HG03175 (cell line): Measurements from ENCODE around the gene RAB3IL1.

Experiments
- ATAC-seq: cut with Tn5 transposase; IDR thresholded peaks from one replicate; pipeline ENCODE4 v1.9.1; 2021; ENCODE audit warnings: mild to moderate bottlenecking, moderate library complexity; ENCODE audit not compliant: unreplicated experiment

RAB3IL1 gene

GRCh38 chr11:61869429-61869707 lies 48.0 kb downstream of the RAB3IL1 start:
- ATAC-seq = no peak

- ATAC-seq = no peak
Observed at GRCh38 chr11:61868571-61869428, 48.6 kb downstream of the RAB3IL1 start.

GRCh38 chr11:61866958-61867343 lies 50.4 kb downstream of the RAB3IL1 start:
- ATAC-seq = no peak

- ATAC-seq = no peak
Observed at GRCh38 chr11:61866231-61866957, 51.0 kb downstream of the RAB3IL1 start.

- no peak for ATAC-seq
Observed at GRCh38 chr11:61864814-61865775, 52.3 kb downstream of the RAB3IL1 start.

- no peak for ATAC-seq
Observed at GRCh38 chr11:61863548-61864081, 53.8 kb downstream of the RAB3IL1 start.

- no peak for ATAC-seq
Observed at GRCh38 chr11:61862714-61863547, 54.4 kb downstream of the RAB3IL1 start.

GRCh38 chr11:61861634-61862033 lies 55.7 kb downstream of the RAB3IL1 start:
- ATAC-seq = no peak

GRCh38 chr11:61860054-61860903 lies 57.1 kb downstream of the RAB3IL1 start:
- no peak for ATAC-seq

GRCh38 chr11:61855939-61856680 lies 61.3 kb downstream of the RAB3IL1 start:
- no peak for ATAC-seq

- ATAC-seq = no peak
Observed at GRCh38 chr11:61854966-61855714, 62.2 kb downstream of the RAB3IL1 start.

GRCh38 chr11:61854206-61854895 lies 63.0 kb downstream of the RAB3IL1 start:
- no peak for ATAC-seq

GRCh38 chr11:61853698-61854169 lies 63.6 kb downstream of the RAB3IL1 start:
- ATAC-seq = no peak

GRCh38 chr11:61851900-61852295 lies 65.5 kb downstream of the RAB3IL1 start:
- no peak for ATAC-seq

- no peak for ATAC-seq
Observed at GRCh38 chr11:61851113-61851899, 66.1 kb downstream of the RAB3IL1 start.

GRCh38 chr11:61850687-61851086 lies 66.7 kb downstream of the RAB3IL1 start:
- ATAC-seq = no peak
